Adrenal gland (tissue), 5 donors: ENCODE data around the gene EML1.

Source experiments
- CTCF ChIP-seq, 6 experiments: fragments of 450-650 bp in 4 of 6; fragments of 200-600 bp in 2 of 6; sonication (generic) in 1 of 6; IDR thresholded peaks; 1 replicate in 5 of 6; 2 replicates in 1 of 6; pipeline versions ENCODE4 v1.5.1 to v1.8.0; 2016 to 2021; ENCODE audit warnings: antibody characterized with exemption in 6 of 6, mild to moderate bottlenecking in 2 of 6, moderate library complexity in 1 of 6
- POLR2A ChIP-seq, 2 donors: fragments of 450-650 bp; IDR thresholded peaks; one replicate each; pipeline ENCODE4 v1.6.1; 2017; ENCODE audit warnings: antibody characterized with exemption in 2 of 2, mild to moderate bottlenecking in 2 of 2, moderate library complexity in 1 of 2
- donor health status: DM: no; HTN: no; CAD: no.

DNA sequence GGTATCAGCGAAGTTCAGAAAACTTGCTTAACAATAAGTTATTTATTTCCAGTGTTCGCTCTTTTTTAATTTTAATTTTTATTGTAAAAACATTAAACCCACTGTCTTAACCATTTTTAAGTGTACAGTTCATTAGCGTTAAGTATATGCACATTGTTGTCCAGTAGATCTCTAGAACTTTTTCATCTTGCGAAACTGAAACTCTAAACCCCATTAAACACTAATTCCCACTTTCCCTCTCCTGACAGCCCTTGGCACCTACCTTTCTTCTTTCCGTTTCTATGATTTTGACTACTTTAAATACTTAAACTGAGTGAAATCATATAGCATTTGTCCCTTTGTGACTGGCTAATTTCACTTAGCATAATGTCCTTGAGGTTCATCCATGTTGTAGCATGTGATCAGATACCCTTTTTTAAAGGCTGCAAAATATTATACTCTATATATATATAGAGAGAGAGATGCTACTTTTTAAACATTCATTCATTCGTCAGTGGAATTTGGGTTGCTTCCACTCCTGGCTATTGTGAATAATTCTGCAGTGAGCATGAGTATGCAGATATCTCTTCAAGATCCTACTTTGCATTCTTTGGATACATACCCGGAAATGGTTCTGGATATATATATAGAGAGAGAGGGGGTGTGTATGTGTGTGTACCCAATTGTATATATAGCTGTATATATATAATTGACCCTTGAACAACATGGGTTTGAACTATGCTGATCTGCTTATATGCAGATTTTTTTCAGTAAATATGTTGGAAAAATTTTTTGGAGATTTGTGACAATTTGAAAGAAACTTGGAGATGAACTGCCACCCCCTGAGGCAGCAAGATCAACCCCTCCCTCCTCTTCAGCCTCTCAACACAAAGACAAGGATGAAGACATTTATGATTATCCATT lies 197.3 kb downstream of the EML1 start:
- TF ChIP-seq CTCF (IDR thresholded peaks at IDR 0.05), result no peak
- TF ChIP-seq POLR2A (IDR thresholded peaks at IDR 0.05), result no peak
